ENCODE measurements around the gene CDA. TPM values are rescaled to one million over a fixed set of nuclear protein-coding genes. Genes with fewer than 3 reads are reported as not detected.
A peak's percentile ranks its signal among the peaks of the same experiment; 100 is the strongest.

The CDA gene
- total and polyA plus RNA-seq, 9 donors = 1.2 to 5.3 (median 2.0) TPM; not detected in 2

DNA sequence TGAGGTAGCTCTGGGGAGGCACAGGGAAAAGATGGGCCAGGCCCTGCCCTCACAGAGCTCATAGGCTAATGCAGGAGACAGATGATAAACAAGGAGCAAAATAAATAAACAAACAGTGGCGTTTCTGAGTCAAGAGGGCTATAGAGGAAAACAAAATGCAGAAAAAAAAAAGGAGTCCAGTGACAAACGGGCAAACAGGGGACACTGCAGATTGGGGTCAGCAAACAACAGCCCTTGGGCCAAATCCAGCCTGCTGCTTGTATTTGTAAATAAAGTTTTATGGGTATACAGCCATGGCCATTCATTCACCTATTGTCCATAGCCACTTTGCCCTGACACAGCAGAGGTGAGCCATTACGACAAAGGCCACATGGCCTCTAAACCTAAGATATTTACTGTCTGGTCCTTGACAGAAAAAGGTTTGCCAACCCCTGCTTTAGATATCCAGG lies 25.3 kb downstream of the CDA start:
- TF ChIP-seq, protein P1, sequence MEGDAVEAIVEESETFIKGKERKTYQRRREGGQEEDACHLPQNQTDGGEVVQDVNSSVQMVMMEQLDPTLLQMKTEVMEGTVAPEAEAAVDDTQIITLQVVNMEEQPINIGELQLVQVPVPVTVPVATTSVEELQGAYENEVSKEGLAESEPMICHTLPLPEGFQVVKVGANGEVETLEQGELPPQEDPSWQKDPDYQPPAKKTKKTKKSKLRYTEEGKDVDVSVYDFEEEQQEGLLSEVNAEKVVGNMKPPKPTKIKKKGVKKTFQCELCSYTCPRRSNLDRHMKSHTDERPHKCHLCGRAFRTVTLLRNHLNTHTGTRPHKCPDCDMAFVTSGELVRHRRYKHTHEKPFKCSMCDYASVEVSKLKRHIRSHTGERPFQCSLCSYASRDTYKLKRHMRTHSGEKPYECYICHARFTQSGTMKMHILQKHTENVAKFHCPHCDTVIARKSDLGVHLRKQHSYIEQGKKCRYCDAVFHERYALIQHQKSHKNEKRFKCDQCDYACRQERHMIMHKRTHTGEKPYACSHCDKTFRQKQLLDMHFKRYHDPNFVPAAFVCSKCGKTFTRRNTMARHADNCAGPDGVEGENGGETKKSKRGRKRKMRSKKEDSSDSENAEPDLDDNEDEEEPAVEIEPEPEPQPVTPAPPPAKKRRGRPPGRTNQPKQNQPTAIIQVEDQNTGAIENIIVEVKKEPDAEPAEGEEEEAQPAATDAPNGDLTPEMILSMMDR (IDR thresholded peaks at IDR 0.05) = no peak
- TF ChIP-seq EP300 (IDR thresholded peaks at IDR 0.05) = no peak
- TF ChIP-seq POLR2A (IDR thresholded peaks at IDR 0.05) = no peak
- Histone ChIP-seq H3K36me3 (no peaks in the 10 kb centered on the region), H3K27ac (no peak overlapping the region), H3K4me3 (no peak overlapping the region), H3K27me3 (no peaks in the 10 kb centered on the region), H3K4me1 (ENCODE audit: insufficient read depth) (peaks cover 4% of the 10 kb centered on the region), H3K9me3 (no peaks in the 10 kb centered on the region)
- WGBS, 3 donors = 74 to 88% (median 82%) methylated on average over 3 of the region's 3 CpGs
- intact Hi-C loops (cut with DNase I) = no loop called here
- DNase-seq = no peak

DNA sequence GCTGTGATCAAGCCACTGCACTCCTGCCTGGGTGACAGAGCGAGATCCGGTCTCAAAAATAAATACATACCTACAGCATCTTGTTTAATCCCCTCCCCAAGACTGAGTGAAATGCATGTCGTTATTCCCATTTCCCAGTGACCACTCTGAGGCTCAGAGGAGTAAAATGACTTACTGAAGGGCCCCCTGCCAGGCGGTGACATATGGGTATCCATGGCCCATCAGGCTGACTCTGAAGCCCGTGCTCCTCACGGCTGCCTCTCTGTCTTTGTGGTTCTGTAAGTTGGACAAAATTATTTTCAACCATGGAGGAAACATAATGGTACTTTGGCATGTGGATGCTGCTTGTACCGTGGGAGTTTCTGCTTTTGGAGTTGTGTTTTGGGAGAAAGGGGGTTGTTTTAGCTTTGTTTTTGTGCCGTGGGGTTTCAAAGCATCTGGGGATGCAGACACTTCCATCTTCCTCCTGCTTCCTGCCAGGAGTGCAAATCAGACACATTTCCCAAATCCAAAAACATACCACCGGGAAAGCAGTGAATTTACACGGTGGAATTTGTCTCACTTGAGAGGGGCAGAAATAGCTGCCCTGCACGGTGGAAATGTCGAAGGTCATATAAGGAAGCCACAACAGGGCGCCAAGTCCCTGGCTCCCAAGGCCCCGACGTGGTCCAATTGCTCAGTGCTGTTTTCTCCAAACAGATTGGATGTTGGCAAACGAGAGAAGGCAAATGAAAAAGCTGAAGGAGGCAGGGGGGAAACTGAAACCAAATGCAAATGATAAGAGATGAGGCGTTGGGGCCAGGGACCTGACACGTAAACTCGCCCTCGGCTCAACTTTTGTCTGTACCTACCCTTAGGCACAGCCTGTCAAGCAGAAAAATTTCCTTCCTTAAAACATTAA lies 27.3 kb downstream of the CDA start:
- Histone ChIP-seq H3K27me3 (no peaks in the 10 kb centered on the region), H3K4me1 (ENCODE audit: insufficient read depth) (peaks cover 4% of the 10 kb centered on the region), H3K27ac (peak overlapping the region in 1 of 2 donors; percentile 20), H3K9me3 (no peaks in the 10 kb centered on the region), H3K36me3 (no peaks in the 10 kb centered on the region), H3K4me3 (no peak overlapping the region)
- intact Hi-C loops (cut with DNase I) = no loop called here
- peak in 1 of 5 donors; percentile 42 for DNase-seq
- 13 to 21% (median 13%) methylated on average over 20 of the region's 20 CpGs for WGBS, 3 donors
- TF ChIP-seq EP300 (IDR thresholded peaks at IDR 0.05) = no peak
- TF ChIP-seq, protein P1 (IDR thresholded peaks at IDR 0.05) = no peak
- TF ChIP-seq POLR2A (IDR thresholded peaks at IDR 0.05) = no peak

DNA sequence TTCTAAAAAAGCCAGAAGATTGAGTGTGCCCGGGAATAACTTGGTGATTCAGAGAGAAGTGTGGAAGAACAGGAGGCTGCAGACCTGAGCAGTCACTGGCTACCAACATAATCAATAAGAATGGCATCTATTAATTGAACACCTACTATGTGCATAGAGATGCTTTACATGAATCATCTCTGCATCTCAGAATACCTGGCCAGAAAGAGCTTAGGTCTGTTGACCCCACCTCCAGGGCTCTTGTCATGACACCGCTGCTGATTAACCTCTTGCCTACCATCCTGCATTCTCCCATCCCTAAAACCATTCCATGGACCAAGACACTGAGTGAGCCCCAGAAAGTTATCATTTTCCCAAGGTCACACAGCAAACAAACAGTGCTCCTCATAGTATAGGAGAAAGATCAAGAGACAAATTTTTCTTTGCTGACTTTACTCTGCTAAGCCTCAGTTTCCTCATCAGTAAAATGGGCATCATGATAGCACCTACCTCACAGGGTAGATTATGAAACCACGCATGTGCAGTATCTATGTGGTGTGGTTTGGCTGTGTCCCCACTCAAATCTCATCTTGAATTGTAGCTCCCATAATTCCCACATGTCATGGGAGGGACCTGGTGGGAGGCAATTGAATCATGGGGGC lies 28.1 kb downstream of the CDA start:
- no peaks in the 10 kb centered on the region for H3K9me3 ChIP-seq
- DNase-seq = no peak
- intact Hi-C loops (cut with DNase I) = no loop called here
- H3K36me3 ChIP-seq = no peaks in the 10 kb centered on the region
- 49 to 52% (median 52%) methylated on average over 3 of the region's 3 CpGs for WGBS, 3 donors
- TF ChIP-seq POLR2A (IDR thresholded peaks at IDR 0.05) (no peak), EP300 (IDR thresholded peaks at IDR 0.05) (no peak)
- TF ChIP-seq, protein P1 (IDR thresholded peaks at IDR 0.05) = no peak
- H3K4me1 ChIP-seq (ENCODE audit: insufficient read depth) = peaks cover 4% of the 10 kb centered on the region
- H3K27ac ChIP-seq = peak overlapping the region in 1 of 2 donors; percentile 20
- H3K4me3 ChIP-seq = no peak overlapping the region
- no peaks in the 10 kb centered on the region for H3K27me3 ChIP-seq

DNA sequence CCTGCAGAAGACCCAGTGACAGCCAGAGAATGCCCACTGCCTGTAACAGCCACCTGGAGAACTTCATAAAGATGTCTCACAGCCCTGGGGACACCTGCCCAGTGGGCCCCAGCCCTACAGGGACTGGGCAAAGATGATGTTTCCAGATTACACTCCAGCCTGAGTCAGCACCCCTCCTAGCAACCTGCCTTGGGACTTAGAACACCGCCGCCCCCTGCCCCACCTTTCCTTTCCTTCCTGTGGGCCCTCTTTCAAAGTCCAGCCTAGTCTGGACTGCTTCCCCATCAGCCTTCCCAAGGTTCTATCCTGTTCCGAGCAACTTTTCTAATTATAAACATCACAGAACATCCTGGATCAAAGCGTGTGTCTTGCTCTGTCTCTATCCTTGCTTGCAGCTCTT lies 29.7 kb downstream of the CDA start:
- DNase-seq = no peak
- intact Hi-C loops (cut with DNase I) = no loop called here

More for the DNA sequence above, 29.7 kb downstream of the CDA start:
- 54 to 70% (median 59%) methylated on average over 4 of the region's 4 CpGs for WGBS, 3 donors
- Histone ChIP-seq H3K27me3 (no peaks in the 10 kb centered on the region), H3K27ac (no peak overlapping the region), H3K4me1 (ENCODE audit: insufficient read depth) (peaks cover 4% of the 10 kb centered on the region), H3K36me3 (no peaks in the 10 kb centered on the region), H3K9me3 (no peaks in the 10 kb centered on the region), H3K4me3 (no peak overlapping the region)
- TF ChIP-seq POLR2A (IDR thresholded peaks at IDR 0.05) (no peak), EP300 (IDR thresholded peaks at IDR 0.05) (no peak)
- TF ChIP-seq, protein P1 (IDR thresholded peaks at IDR 0.05) = no peak
